GM21423 (cell line): ENCODE measurements around the gene TCF4.
A peak's percentile ranks its signal among the peaks of the same experiment; 100 is the strongest.

Experiments
- ATAC-seq: cut with Tn5 transposase; IDR thresholded peaks from one replicate; pipeline ENCODE4 v1.9.1; 2021; ENCODE audit warnings: mild to moderate bottlenecking, moderate library complexity; ENCODE audit not compliant: unreplicated experiment

TCF4 gene

DNA sequence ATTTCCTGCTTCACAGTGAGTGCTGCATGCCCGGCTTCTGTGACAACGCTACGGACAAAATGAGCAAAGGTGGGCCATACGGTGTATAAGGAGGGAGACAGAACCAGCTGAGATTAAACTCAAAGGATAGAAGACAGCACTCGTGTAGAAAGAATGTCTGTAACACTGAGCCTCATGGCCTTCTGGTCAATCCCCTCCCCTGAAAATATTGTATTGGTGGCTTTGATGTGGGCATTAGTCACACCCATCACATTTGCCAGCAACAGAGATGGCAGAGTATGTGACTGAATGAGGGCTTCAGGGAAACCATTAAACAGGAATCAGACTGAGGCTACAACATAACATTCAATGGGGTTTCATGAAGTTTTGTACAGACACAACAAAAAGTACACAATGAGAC lies 341.0 kb downstream of the TCF4 start:
- ATAC-seq, result no peak

GRCh38 chr18:55246278-55246677 lies 341.7 kb downstream of the TCF4 start:
- peak; percentile 33 for ATAC-seq

DNA sequence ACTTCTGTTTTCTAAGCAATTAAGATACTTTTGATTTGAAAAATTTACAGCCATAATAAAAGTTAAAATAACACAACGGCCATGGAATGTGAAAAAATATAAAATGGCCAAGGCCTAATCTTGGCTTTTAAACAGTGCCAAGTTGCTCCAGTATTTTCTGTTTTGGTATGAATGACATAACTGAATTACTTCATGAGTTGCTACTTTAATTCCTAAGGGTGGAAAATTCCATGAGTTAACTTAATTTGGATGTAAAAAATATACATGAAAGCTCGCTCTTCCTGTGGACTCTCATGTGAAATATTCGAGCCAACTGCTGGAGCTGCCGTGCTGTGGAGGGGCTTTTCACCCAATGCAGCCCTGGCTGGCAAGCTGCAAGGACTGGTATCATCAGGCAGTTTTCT lies 342.8 kb downstream of the TCF4 start:
- ATAC-seq, result no peak

GRCh38 chr18:55244546-55244945 lies 343.4 kb downstream of the TCF4 start:
- no peak for ATAC-seq

DNA sequence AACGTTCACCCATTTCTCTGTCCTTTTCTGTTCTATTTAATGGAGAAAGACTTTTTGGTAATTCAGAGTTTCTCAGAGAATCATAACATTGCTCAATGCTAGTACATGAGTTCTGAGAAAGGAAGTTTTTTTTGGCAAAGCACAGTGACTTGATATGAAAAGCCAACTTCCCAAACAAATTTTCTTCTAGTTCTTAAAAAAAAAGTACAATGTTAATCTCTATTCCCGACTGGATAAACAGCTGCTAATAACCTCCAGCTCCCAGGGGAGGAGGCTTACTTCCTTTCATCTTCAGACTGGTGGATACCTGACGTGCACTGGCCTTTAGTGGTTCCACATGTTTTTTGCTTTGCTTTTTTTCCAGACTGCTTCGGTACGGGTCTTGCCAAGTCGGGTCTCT lies 344.1 kb downstream of the TCF4 start:
- ATAC-seq, result no peak

DNA sequence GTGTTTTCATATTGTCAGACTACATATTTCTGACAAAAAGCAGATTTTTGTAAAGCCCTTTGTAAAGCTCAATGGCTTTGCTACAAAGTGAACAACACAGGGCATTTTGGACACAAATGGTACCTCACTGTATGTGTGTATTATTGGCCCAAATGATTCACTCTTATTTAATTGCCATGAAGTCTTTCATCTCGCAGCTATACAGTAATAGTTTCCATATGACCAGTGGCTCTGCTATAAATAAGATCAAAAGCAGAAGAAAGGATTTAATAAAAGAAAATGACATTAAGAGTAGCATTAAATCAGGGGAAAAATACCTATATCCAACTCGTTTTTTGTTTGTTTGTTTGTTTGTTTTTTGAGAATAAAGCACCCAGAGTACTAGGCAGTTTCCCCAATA lies 344.7 kb downstream of the TCF4 start:
- no peak for ATAC-seq

DNA sequence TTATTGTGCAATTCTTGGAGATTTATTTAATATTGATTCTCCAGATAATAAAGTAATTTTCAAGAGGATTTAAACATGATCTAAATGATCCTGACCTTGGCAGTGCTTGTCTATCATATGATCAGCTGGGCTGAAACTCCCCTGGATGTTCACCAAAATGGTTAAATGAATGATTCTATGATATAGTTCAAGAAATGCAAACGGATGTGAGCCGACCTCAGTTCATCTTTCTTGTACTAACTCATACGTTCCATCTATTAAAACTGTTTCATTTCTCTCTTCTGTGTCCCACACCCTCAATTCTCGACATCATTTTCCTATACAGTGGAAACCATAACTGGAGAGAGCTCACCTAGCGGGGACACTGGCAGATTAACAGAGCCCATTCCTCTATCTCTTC lies 347.0 kb downstream of the TCF4 start:
- peak; percentile 58 for ATAC-seq

- no peak for ATAC-seq
These were observed 348.3 kb downstream of the TCF4 start for GRCh38 chr18:55239740-55240139.

DNA sequence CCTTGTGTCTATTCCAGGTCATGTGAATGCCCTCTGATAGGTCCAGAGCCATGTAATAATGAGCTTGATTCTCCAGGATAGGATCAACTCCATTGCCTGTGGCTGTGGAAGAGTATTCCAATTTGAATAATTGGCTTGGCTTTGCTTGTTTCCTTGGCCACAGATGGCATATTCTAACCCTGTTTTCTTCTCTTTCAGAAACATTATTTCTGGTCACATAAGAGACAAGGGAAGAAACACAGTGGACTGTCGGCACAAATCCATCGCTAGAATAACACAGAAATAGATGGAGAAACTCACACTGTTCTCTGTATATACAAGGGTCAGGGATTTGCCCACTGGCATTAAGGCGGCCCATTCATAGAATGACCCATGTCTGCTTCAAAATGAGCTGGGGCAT lies 350.3 kb downstream of the TCF4 start:
- no peak for ATAC-seq

GRCh38 chr18:55236150-55236931 lies 351.7 kb downstream of the TCF4 start:
- peak; percentile 30 for ATAC-seq

DNA sequence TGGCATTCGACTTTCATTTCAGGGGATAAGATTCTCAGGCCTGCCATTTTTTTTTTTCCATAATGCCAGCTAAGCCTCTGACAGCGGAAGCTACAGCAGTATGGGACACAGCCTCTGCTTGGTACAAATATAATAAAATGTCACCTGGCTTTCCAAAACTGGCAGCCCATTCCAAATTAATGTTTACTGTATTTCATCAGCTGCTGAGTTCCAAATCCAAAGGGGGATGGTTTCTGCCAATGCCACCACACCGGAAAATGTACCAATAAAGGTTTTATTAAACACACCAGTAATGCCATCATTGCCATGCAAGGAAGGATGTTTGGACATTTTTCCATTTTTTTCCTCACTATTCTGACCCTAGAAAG lies 352.9 kb downstream of the TCF4 start:
- ATAC-seq, result no peak

- peak; percentile 76 for ATAC-seq
These were observed 353.5 kb downstream of the TCF4 start for GRCh38 chr18:55234366-55235093.

- ATAC-seq, result no peak
These were observed 354.1 kb downstream of the TCF4 start for GRCh38 chr18:55233857-55234256.

GRCh38 chr18:55232506-55232905 lies 355.5 kb downstream of the TCF4 start:
- no peak for ATAC-seq

DNA sequence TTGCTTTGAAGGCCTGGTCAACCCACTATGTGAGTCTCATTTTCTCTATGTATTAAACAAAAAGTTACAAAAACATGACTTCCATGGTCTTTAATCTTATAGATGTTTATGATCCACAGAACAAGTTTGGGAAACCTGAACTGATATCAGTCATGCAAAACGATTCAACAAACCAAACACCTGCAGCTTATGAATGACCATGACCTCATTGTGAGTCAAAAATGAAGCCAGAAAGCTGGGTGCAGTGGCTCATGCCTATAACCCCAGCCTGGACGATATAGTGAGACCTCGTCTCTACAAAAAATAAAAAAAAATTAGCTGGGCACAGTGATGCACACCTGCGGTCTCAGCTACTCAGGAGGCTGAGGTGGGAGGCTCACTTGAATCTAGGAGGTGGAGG lies 358.3 kb downstream of the TCF4 start:
- ATAC-seq, result no peak

DNA sequence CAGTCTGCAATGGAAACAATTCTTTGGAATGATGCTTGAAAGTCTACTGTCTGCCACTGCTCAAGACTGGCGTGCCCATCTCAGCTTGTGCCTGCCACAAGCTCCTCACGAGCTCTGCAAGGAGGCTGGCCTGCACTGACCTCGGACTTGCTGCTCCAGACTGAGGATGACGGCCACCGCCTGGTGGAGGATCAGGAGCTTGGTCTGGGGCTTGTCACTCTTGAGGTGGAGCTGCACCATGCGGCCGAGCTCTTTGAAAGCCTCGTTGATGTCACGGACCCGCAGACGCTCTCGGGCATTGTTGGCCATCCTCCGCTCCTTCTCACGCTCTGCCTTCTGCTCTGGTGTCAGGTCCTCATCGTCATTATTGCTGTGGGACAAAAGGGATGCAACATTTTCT lies 359.3 kb downstream of the TCF4 start:
- no peak for ATAC-seq

DNA sequence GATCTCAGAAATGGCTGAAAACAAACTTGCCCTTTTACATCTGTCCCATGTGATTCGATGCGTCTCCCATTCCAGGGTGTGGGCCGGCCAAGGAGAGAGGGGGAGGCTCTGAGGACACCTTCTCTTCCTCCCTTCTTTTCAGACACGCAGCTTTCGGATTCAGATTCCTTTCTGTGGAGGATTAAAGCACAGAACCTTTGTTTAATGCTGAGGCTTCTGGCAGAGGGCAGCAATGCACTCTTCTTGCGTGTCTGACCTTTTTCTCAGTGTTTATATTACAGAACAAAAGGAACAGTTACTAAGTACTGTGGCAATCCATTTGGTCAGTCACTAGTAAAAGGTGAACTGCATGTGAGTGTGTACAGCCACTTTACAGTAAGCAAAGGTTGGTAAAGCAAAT lies 359.8 kb downstream of the TCF4 start:
- ATAC-seq, result no peak

DNA sequence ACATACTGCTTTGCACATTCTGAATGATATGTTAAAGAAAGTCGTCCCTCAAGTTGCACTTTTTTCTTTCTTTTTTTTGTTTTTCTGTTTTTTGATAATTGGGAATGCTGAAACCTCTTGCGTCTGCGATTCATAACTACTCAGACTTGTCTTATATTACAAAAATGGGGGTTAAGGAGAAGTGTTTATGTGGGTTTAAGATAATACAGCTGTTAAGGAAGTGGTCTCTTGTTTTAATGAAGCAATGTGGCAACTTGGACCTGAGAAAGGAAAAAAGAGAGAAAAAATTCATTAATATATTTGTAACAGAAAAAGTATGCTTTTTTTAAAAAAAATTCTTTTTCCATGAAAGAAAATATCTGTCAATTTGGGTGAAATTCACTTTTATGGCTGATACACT lies 360.2 kb downstream of the TCF4 start:
- ATAC-seq, result no peak

DNA sequence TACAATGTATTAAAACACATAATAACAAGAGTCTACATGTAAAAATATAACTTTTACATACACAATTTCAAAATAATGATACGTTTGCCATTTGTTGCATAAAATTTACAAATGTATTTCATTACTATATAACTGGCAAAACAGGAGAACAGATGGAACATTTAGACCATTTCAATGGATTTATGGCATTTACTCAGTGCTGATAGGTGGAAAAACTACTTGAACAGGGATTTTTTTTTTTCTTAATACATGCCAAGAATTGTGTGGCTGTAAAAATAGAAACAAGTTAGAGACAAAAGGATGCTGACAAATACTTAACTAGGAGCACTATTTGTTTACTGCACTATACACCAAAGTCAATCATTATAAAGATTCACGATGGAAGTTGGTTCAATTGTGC lies 361.9 kb downstream of the TCF4 start:
- ATAC-seq, result no peak

- no peak for ATAC-seq
These were observed 363.8 kb downstream of the TCF4 start for GRCh38 chr18:55224086-55224625.

DNA sequence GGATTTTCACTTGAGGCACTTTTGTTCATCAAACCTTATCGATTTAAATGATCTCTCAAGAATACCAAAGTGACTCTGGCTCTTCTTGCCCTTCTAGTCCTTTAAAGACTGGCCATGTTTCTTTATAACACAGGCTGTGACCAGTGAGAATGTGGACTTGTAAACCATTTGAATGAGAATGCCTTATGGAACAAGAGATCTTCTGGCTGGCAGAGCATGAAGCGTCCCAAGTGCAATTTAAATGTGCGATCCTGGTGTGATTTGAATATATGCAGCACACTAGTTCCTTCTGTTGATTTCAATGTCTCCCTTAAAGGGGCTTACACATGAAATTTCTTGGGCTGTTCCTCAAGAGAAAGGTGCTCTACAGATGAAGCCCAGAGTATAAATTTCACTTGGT lies 366.4 kb downstream of the TCF4 start:
- no peak for ATAC-seq

DNA sequence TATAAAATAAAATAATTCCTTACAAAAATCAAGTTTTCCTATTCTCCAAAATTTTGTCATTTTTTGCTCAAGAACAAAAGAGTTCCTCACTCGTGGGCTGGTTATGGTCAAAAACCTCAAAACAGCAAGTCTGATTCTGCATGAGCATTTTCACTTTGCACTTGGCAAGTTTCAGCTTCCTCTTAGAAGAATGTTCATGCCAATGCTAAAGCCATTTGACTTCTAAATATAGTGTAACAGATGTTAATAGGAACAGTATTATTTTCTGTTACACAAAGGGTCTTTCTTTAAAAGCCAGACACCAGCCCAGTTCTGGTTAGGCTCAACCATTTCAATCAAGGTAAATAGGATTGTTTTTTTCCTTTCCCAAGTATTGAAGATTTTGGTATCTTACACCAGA lies 367.5 kb downstream of the TCF4 start:
- ATAC-seq, result peak; percentile 80
